Activated CD4-positive, alpha-beta memory T cell treated with anti-CD3 and anti-CD28 coated beads for 36 hours (primary cell): ENCODE results near the gene LAMTOR3. TPM values are rescaled to one million over a fixed set of nuclear protein-coding genes. Genes with fewer than 3 reads are reported as not detected.
"Not testable (repeated sequence)": the region's sequence is repeated elsewhere in the genome, so short reads cannot be mapped to it uniquely, and the experiment has no call there.

ENCODE experiments used
- CTCF ChIA-PET: fragments of 350-600 bp; sonication (Branson Sonifier 250); formaldehyde crosslinking; loops from one replicate; lab custom pipeline; 2021; ENCODE audit warnings: antibody characterized with exemption, inconsistent platforms; lab: Charles Lee
- POLR2A ChIA-PET: fragments of 350-600 bp; sonication (Branson Sonifier 250); formaldehyde crosslinking; loops from one replicate; lab custom pipeline; 2021; ENCODE audit warnings: antibody characterized with exemption; lab: Charles Lee
- DNase-seq: peaks from one replicate; pipeline ENCODE4 v3.0.0-alpha.2; 2020
- H3K27ac Mint-ChIP-seq: one replicate; pipeline ENCODE4 v1.8.0; 2021; ENCODE audit warnings: mixed read lengths
- H3K27me3 Mint-ChIP-seq: one replicate; pipeline ENCODE4 v1.8.0; 2021; ENCODE audit warnings: mixed read lengths
- H3K36me3 Mint-ChIP-seq: one replicate; pipeline ENCODE4 v1.8.0; 2021; ENCODE audit warnings: mixed read lengths
- H3K4me1 Mint-ChIP-seq: one replicate; pipeline ENCODE4 v1.8.0; 2021; ENCODE audit warnings: low read depth, mixed read lengths
- H3K4me3 Mint-ChIP-seq: one replicate; pipeline ENCODE4 v1.8.0; 2021; ENCODE audit warnings: mild to moderate bottlenecking, mixed read lengths
- H3K9me3 Mint-ChIP-seq: one replicate; pipeline ENCODE4 v1.8.0; 2021; ENCODE audit warnings: mixed read lengths
- intact Hi-C: fragments of 100-400 bp; cut with micrococcal nuclease; formaldehyde crosslinking; loops from one replicate; pipeline ENCODE4 v1.15.1; 2023
- total RNA-seq, 2 experiments: library from RNA; stranded (reverse); gene quantifications; one replicate each; pipeline ENCODE4 v1.2.3, GENCODE V29; 2021

Gene LAMTOR3
- total RNA-seq, 2 experiments from 2014 or later: 21.8 to 26.1 TPM

DNA sequence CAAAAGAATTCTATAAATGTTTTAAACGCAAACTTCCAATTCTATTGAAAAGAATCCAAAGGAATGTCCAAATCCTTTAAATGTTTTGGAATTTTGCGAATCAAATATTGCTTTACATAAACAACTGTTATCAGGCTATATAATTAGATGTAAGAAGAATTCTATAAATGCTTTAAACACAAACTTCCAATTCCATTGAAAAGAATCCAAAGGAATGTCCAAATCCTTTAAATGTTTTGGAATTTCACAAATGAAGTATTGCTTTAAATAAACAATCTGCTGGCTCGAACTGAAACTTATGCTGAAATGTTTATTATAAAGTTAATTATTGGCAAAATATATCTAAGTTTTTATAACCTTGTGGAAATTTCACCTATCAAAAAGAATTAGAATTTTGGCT lies 61.5 kb downstream of the LAMTOR3 start:
- ChIA-PET CTCF (no interaction called here), POLR2A (no interaction called here)
- no peak for DNase-seq
- Mint-ChIP-seq H3K27ac (no peak overlapping the region), H3K27me3 (no peaks in the 10 kb centered on the region), H3K4me3 (no peak overlapping the region), H3K9me3 (no peaks in the 10 kb centered on the region), H3K4me1 (peaks cover 13% of the 10 kb centered on the region), H3K36me3 (peaks cover 14% of the 10 kb centered on the region)
- intact Hi-C loops: no loop called here

DNA sequence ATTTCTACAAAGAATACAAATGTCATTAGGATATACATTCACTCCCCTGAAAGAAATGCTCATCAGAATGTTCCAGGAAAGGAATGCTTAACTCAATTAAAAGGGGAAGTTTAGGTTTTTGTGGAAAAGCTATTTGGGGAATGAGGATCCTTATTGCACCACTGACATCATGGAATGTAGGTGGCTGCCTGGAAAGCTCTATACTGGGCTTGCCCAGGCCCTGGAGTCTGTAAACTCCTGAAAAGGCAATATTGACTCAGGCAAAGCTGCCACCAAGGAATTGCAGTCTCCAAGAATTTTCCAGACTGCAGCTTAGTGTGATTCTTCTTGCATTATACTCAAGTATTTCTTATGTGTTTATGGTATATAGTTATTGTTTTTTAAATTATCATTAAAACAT lies 61.9 kb downstream of the LAMTOR3 start:
- Mint-ChIP-seq H3K27me3 (no peaks in the 10 kb centered on the region), H3K36me3 (peaks cover 14% of the 10 kb centered on the region), H3K4me1 (peaks cover 18% of the 10 kb centered on the region), H3K4me3 (no peak overlapping the region), H3K27ac (no peak overlapping the region), H3K9me3 (no peaks in the 10 kb centered on the region)
- ChIA-PET CTCF (no interaction called here), POLR2A (no interaction called here)
- no peak for DNase-seq
- intact Hi-C loops: no loop called here

DNA sequence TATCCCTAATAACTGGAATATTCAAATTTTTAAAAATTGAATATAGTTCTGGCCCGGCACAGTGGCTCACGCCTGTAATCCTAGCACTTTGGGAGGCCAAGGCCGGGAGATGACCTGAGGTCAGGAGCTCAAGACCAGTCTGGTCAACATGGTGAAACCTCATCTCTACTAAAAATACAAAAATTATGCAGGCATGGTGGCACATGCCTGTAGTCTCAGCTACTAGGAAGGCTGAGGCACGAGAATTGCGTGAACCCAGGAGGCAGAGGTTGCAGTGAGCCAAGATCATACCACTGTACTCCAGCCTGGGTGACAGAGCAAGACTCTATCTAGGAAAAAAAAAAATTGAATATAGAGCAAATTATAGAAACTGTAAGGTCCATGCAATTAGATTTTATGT lies 64.2 kb downstream of the LAMTOR3 start:
- peaks cover 31% of the 10 kb centered on the region for H3K4me1 Mint-ChIP-seq
- ChIA-PET CTCF (interaction anchor here (0.6 to 1.2 kb wide), 4 partner anchors 15 to 56 kb away, joined by 3 to 4 read pairs (median 4); no protein-coding TSS in a partner anchor), POLR2A (interaction anchor here (0.6 kb wide), 1 partner anchor 52 kb away, joined by 3 read pairs; no protein-coding TSS in a partner anchor)
- intact Hi-C loops, H3K36me3 Mint-ChIP-seq, H3K4me3 Mint-ChIP-seq, H3K27ac Mint-ChIP-seq, H3K27me3 Mint-ChIP-seq, DNase-seq, H3K9me3 Mint-ChIP-seq: not testable (repeated sequence)

DNA sequence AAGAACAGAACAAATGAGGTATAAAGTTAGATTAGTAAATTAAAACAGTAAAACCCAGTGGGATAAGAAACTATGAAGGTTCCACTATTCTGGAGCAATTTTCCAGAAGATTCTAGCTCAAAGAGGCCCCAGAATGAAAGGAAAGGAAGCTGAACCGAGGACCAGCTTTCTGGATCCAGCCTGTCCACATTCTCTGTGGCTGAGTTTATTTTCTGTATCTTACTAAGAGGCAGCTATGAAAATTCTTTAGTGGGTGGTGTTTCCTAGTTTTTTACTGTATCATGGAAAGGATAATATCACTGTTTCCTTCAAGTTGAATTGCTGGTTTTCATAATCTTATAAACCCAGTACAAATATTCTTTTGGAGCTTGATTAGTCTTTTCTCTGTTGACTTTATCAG lies 65.8 kb downstream of the LAMTOR3 start:
- no peak for DNase-seq
- Mint-ChIP-seq H3K27me3 (no peaks in the 10 kb centered on the region), H3K36me3 (peaks cover 13% of the 10 kb centered on the region), H3K9me3 (no peaks in the 10 kb centered on the region), H3K27ac (no peak overlapping the region), H3K4me3 (no peak overlapping the region), H3K4me1 (peaks cover 46% of the 10 kb centered on the region)
- CTCF ChIA-PET: interaction anchor here (1.8 kb wide), 1 partner anchor 17 kb away, joined by 9 read pairs; no protein-coding TSS in a partner anchor
- POLR2A ChIA-PET: interaction anchor here (1.6 kb wide), 1 partner anchor 11 kb away, joined by 6 read pairs; no protein-coding TSS in a partner anchor
- intact Hi-C loops: loop anchor here (1.0 kb wide), 1 partner anchor 12 kb away; the partner anchor contains the start of gene DAPP1

Other genes starting within 250 kb of the LAMTOR3 start
- gene C4orf54, start 236.6 kb downstream of the LAMTOR3 start, total RNA-seq: not detected
- gene DAPP1, start 77.6 kb downstream of the LAMTOR3 start, total RNA-seq: 10 to 100 TPM; 23.6 TPM
- gene DNAJB14, start 52.2 kb upstream of the LAMTOR3 start, total RNA-seq: 10 to 100 TPM; 39.8 to 40.4 TPM
- 100 to 1,000 TPM; 709 to 731 TPM for gene H2AZ1, start 55.8 kb upstream of the LAMTOR3 start, total RNA-seq